LHCN-M2 (cell line): ENCODE data around the gene SLK. TPM values are rescaled to one million over a fixed set of nuclear protein-coding genes. Genes with fewer than 3 reads are reported as not detected.

Experiments
- DNase-seq: peaks from one replicate; pipeline ENCODE4 v3.0.0-alpha.2; 2012; ENCODE audit warnings: low read depth
- total RNA-seq: library from RNA; depleted of rRNA; stranded (reverse); fragments of >200 nt; gene quantifications from 2 replicates; pipeline ENCODE4 v1.2.3, GENCODE V29; 2014

SLK gene
- total RNA-seq, 1 experiment from 2014 or later: 51.4 TPM

DNA sequence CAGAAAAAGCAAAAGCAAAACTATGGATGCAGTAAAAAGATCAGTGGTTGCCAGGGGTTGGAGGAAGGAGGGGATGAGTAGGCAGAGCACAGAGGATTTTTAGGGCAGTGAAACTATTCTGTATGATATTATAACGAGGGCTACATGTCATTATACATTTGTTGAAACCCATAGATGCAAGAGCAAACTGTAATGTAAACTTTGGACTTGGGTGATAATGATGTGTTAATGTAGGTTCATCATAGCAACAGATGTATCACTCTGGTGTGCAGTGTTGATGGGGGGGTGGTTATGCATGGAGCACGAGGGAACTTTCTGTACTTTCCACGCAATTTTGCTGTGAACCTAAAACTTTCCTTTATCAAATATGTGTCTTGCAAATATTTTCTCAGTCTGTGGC lies 23.2 kb downstream of the SLK start:
- no peak for DNase-seq

- no peak for DNase-seq
Observed at GRCh38 chr10:103990531-103990930, 23.6 kb downstream of the SLK start.

- DNase-seq: no peak
Observed at GRCh38 chr10:103991393-103992128, 24.6 kb downstream of the SLK start.

GRCh38 chr10:103995134-103995533 lies 28.2 kb downstream of the SLK start:
- no peak for DNase-seq

DNA sequence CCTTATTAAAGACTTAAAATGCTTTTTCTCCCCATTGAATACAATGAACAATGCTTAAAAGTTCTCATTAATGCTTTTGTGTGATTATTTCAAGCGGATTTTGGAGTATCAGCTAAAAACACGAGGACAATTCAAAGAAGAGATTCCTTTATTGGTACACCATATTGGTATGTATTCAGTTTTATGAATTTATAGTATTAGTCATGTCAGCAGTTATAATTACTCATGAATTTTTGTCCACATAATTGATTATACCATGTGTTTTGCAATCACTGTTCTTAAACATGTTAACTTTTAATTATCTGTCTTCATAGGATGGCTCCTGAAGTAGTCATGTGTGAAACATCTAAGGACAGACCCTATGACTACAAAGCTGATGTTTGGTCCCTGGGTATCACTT lies 31.9 kb downstream of the SLK start:
- no peak for DNase-seq

GRCh38 chr10:104002911-104003310 lies 36.0 kb downstream of the SLK start:
- DNase-seq: no peak

- no peak for DNase-seq
Observed at GRCh38 chr10:104005172-104005863, 38.4 kb downstream of the SLK start.

GRCh38 chr10:104011904-104012303 lies 45.0 kb downstream of the SLK start:
- no peak for DNase-seq

DNA sequence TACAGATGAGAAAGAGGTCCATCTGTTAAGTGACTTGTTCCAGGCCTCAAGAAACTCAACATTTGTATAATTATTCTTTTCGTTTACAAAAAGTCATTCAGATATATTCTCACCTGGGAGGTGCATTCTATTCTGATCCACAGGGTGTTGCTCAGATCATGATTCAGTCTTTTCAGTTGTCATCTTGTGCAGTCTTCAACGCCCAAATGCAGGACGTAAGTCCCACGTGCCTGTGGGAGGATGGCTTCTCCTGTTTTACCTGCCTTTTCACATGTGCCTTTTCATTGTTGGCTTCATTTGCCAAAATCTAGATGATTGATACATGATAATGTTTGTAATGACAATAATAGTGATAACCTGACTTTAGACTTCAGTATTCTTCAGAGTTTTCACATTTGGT lies 46.5 kb downstream of the SLK start:
- no peak for DNase-seq

DNA sequence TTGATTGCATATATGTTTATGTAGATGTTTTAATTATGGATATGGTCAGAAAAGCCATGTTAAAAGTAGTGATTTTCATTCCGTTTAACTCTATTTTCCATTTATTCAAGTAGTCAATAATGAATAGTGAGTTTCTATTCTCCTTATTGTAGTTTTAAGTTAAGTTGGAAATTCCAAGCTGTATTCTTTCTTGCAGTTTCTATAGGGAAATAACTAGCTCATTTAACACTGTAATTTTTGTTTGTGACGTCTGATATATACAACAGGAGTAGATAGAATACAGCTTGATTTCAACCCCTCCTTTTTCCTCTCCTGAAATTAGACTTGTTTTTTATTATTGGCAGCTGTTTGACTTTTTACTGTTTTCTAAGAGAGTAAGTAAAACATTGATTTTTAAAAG lies 47.2 kb downstream of the SLK start:
- DNase-seq: no peak

- DNase-seq: no peak
Observed at GRCh38 chr10:104016661-104017060, 49.7 kb downstream of the SLK start.

DNA sequence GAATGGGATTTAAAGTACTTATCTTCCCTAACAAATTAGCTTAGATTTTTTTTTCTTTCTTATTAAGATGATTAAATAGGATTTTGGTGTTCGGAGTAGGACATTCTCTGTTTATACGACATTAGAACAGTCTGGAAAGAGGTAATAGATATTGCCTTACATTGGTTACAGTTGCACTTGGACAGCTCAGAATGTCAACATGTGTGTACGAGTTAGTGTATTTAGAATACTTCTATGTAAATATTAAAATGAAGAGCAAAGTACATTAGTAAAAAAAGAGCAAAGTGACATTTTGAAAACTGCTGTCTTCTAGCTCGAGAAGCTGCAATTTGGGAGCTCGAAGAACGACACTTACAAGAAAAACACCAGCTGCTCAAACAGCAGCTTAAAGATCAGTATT lies 51.5 kb downstream of the SLK start:
- no peak for DNase-seq

DNA sequence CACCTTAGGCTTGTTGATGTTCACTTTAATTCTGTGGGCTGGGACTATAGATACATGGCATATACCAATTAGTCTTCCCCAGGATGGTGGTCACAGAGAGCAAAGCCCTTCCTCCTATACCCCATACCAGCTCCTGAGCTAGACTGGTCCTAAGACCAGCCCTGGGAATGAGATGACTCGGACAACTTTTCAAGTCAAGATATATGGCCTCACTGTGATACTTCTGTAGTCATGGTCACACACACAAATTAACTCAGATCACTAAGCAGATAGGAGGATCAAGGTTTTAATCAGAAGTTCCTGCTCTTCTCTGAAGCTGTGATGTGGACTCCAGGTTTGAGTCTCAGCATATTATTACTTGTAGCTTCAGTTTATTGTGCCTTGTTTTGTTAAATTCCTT lies 53.1 kb downstream of the SLK start:
- DNase-seq: no peak

GRCh38 chr10:104021246-104021645 lies 54.3 kb downstream of the SLK start:
- DNase-seq: no peak

DNA sequence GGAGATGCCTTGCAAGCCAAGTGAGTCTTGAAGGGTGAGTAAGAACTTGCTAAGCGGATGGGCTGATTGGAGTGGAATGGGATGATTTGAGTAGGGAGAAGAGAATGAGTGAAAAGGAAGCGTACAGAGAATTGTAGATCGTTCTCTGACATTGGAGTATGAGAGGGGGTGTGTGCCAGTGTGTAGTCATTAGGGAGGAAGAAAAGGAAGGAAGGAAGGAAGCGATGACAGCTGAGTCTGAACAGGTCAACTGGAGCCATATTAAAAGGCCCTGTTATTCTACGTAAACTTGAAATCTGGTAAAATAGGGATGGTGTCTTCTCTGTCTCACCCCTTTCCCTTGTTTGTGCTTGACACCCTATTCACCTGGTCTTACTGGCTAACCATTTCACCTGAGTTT lies 55.1 kb downstream of the SLK start:
- DNase-seq: no peak

- no peak for DNase-seq
Observed at GRCh38 chr10:104025524-104025923, 58.6 kb downstream of the SLK start.

DNA sequence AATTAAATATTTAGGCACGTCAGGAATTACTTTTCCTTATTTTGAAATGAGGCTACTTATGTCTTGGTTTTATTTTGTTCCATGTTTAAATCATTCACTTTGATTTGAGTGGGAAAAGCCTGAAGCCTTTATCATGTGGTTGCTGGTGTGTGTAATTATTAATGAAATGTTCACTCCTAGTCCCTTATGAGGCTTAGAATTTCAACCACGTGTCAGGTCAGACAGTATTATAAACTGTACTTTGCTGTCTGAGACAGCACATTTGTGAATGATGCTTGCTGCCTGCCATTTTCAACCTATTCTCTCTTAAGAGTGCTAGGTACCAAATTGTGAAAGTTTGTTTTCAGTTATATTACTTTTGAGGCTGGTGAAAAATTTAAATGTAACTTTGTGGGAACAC lies 59.8 kb downstream of the SLK start:
- DNase-seq: no peak

DNA sequence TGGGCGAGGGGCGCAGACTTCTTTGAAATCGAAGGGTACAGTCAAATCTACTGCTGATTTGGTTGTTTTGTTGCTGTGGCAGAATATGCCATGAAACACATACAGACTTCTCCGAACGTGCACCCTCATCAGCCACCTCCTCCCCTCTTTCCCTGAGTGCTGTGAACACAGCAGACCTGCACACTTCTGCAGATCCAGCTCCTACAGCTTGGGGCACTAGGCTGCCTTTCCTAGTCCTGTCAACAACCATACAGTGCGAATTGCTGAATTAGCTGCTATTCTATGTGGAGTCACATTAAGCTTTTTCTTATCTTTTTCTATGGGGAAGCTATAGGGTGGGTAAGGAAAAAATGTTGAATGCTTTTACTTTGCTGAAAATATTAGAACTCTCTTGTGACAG lies 61.2 kb downstream of the SLK start:
- DNase-seq: peak; percentile 13

DNA sequence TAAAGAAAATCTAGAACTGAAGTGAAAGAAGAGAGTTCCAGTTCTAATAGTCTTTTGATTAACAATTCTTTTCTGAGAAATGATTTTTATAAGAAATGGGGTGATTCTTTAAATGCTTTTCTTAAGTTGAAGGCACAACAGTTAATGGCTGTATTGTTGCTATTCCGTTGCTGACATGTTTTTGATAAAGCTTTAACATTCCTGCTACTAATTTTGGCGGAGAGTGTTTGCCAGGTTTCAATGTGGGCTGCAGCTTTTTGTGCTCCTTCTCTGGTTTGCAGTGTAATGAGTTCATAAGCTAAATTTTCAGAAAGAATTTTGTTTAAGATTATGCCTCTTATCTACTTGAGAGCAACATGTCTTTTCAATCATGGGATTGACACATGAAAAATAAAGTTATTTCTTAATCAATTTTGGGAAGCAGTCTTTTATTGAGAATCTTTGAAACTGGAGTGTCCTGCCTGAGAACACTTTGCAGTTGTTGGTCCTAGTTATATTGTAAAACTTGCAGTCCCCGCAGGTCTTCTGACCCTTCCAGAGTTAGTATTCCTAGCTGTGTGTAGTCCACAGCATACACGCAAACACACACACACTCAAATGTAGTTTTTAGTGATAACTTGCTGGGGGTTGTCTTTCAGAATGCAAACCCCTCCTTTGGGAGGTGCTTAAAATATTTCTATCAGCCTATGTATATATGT lies 62.0 kb downstream of the SLK start:
- DNase-seq: no peak

GRCh38 chr10:104029521-104029860 lies 62.6 kb downstream of the SLK start:
- DNase-seq: no peak

DNA sequence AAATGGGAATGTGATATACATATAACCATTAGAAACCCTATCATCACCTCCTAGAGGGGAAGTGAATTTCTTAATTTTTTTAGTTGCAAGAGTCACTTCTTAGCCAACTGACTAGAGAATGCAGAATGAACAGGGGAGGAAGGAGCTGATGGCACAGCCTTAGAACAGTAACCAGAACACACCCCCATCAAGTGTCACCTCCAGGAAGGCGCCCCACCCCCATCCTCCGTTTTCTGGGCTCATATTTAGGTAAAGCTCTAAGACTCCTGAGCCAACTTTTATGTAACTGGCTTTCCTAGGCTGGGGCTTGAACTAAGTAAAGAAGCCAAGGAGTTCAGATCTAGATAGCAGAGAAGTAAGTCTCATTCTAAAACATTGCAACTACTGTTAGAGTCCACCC lies 64.7 kb downstream of the SLK start:
- DNase-seq: no peak

DNA sequence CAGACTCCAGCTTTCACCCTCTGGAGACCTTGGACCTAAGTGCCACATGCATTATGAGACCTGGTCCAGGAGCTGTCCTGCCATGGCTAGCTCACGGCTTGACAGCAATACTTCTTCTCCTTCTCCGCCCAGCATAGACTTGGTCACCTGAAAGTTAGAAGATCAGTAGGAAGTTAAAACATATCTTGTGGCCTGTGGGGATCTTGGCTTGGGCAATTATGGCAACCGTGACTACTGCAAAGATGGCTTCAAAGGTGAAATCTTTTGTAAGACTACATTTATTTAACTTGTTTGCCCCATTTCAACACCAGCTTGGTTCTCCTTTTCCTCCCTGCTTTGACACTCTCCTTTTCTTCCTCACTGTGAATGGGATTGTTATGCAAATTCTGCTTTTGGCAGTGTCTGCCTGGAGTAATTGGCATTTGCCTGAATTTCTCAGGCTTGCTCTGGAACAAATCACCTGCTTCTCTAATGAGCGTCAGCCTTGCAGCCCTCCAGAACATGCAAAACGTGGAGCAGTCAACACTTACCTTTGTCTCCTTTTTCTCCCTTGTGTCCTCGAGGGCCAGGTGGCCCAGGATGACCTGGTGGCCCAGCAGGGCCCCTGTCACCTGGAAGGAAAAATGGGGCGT lies 65.3 kb downstream of the SLK start:
- no peak for DNase-seq
